H9 (cell line): ENCODE results near the gene NEDD4L. TPM values are rescaled to one million over a fixed set of nuclear protein-coding genes. Genes with fewer than 3 reads are reported as not detected.

Source experiments
- DNase-seq: peaks from one replicate; pipeline ENCODE4 v3.0.0-alpha.2; 2017
- H2AFZ ChIP-seq: one replicate; pipeline ENCODE4 v1.6.1; 2013; ENCODE audit warnings: mild to moderate bottlenecking, low read length, control low read depth, moderate library complexity
- H2AK5ac ChIP-seq: 2 replicates; pipeline ENCODE4 v1.6.1; 2013; ENCODE audit warnings: low read length, control low read depth, mixed read lengths; ENCODE audit not compliant: insufficient read length
- H2BK120ac ChIP-seq: one replicate; pipeline ENCODE4 v1.6.1; 2013; ENCODE audit warnings: low read depth, mild to moderate bottlenecking, low read length, control low read depth, inconsistent platforms; ENCODE audit not compliant: poor library complexity, severe bottlenecking
- H2BK12ac ChIP-seq: 2 replicates; pipeline ENCODE4 v1.6.1; 2013; ENCODE audit warnings: low read length, control low read depth, mixed read lengths, low read depth; ENCODE audit not compliant: insufficient read length
- H2BK15ac ChIP-seq: 2 replicates; pipeline ENCODE4 v1.6.1; 2013; ENCODE audit warnings: low read depth, low read length, control low read depth
- H2BK20ac ChIP-seq: one replicate; pipeline ENCODE4 v1.6.1; 2013; ENCODE audit warnings: low read depth, mild to moderate bottlenecking, low read length, control low read depth, inconsistent platforms; ENCODE audit not compliant: poor library complexity, severe bottlenecking
- H2BK5ac ChIP-seq: 2 replicates; pipeline ENCODE4 v1.6.1; 2013; ENCODE audit warnings: low read length, control low read depth, mixed read lengths; ENCODE audit not compliant: insufficient read length
- H3K14ac ChIP-seq: 2 replicates; pipeline ENCODE4 v1.6.1; 2013; ENCODE audit warnings: low read length, control low read depth; ENCODE audit not compliant: insufficient read depth
- H3K18ac ChIP-seq: 2 replicates; pipeline ENCODE4 v1.6.1; 2013; ENCODE audit warnings: low read depth, mild to moderate bottlenecking, mixed read lengths, low read length, control low read depth; ENCODE audit not compliant: insufficient read length
- H3K23ac ChIP-seq: 2 replicates; pipeline ENCODE4 v1.6.1; 2013; ENCODE audit warnings: low read length, control low read depth, mixed read lengths, low read depth; ENCODE audit not compliant: insufficient read length
- H3K23me2 ChIP-seq: 2 replicates; pipeline ENCODE4 v1.6.1; 2013; ENCODE audit warnings: low read depth, mild to moderate bottlenecking, mixed read lengths, low read length, control low read depth; ENCODE audit not compliant: insufficient read length, poor library complexity, severe bottlenecking
- H3K27ac ChIP-seq: 2 replicates; pipeline ENCODE4 v1.5.1; 2013; ENCODE audit warnings: low read length, control low read depth, mixed read lengths, low read depth; ENCODE audit not compliant: insufficient read length
- H3K27me3 ChIP-seq: 2 replicates; pipeline ENCODE4 v1.6.1; 2013; ENCODE audit warnings: low read length, control low read depth, inconsistent platforms; ENCODE audit not compliant: insufficient read depth
- H3K4ac ChIP-seq: 2 replicates; pipeline ENCODE4 v1.6.1; 2013; ENCODE audit warnings: low read depth, mild to moderate bottlenecking, control low read depth, inconsistent platforms, low read length, moderate library complexity
- H3K4me1 ChIP-seq: 2 replicates; pipeline ENCODE4 v1.6.1; 2013; ENCODE audit warnings: low read length, control low read depth, inconsistent platforms; ENCODE audit not compliant: insufficient read depth
- H3K4me2 ChIP-seq: 2 replicates; pipeline ENCODE4 v1.6.1; 2013; ENCODE audit warnings: low read length, control low read depth, mixed read lengths; ENCODE audit not compliant: insufficient read length, insufficient read depth
- H3K56ac ChIP-seq: 2 replicates; pipeline ENCODE4 v1.6.1; 2013; ENCODE audit warnings: low read depth, mild to moderate bottlenecking, mixed read lengths, low read length, control low read depth; ENCODE audit not compliant: insufficient read length
- H3K79me1 ChIP-seq: 2 replicates; pipeline ENCODE4 v1.6.1; 2013; ENCODE audit warnings: low read depth, mild to moderate bottlenecking, moderate library complexity, low read length, control low read depth, inconsistent platforms; ENCODE audit not compliant: insufficient read depth, poor library complexity, severe bottlenecking
- H3K79me2 ChIP-seq: 2 replicates; pipeline ENCODE4 v1.6.1; 2013; ENCODE audit warnings: low read length, control low read depth, inconsistent platforms; ENCODE audit not compliant: insufficient read depth
- H3K9ac ChIP-seq: 2 replicates; pipeline ENCODE4 v1.6.1; 2013; ENCODE audit warnings: low read length, control low read depth, mixed read lengths; ENCODE audit not compliant: insufficient read length; ENCODE audit errors: extremely low read depth
- H3K9me3 ChIP-seq: one replicate; pipeline ENCODE4 v1.6.1; 2013; ENCODE audit warnings: low read depth, low read length, inconsistent platforms; ENCODE audit not compliant: control insufficient read depth
- H3T11ph ChIP-seq: one replicate; pipeline ENCODE4 v1.6.1; 2013; ENCODE audit warnings: mild to moderate bottlenecking, low read length, control low read depth, inconsistent platforms
- H4K20me1 ChIP-seq: one replicate; pipeline ENCODE4 v1.6.1; 2013; ENCODE audit not compliant: control insufficient read depth, insufficient read length, insufficient read depth
- H4K5ac ChIP-seq: 2 replicates; pipeline ENCODE4 v1.6.1; 2013; ENCODE audit warnings: low read depth, mild to moderate bottlenecking, mixed read lengths, low read length, control low read depth; ENCODE audit not compliant: insufficient read length
- H4K8ac ChIP-seq: replicated peaks from 2 replicates; pipeline ENCODE4 v1.6.1; 2013; ENCODE audit warnings: low read length, control low read depth, mixed read lengths, low read depth; ENCODE audit not compliant: insufficient read length
- H4K91ac ChIP-seq: 2 replicates; pipeline ENCODE4 v1.6.1; 2013; ENCODE audit warnings: low read depth, mild to moderate bottlenecking, moderate library complexity, mixed read lengths, low read length, control low read depth; ENCODE audit not compliant: insufficient read length
- H3K27ac Mint-ChIP-seq, 3 experiments: 2 replicates in 2 of 3; 3 replicates in 1 of 3; pipeline ENCODE4 v1.8.0; 2020 to 2021; ENCODE audit warnings: mixed read lengths in 3 of 3, mild to moderate bottlenecking in 1 of 3, moderate library complexity in 1 of 3
- H3K27me3 Mint-ChIP-seq: 2 replicates; pipeline ENCODE4 v1.8.0; 2021; ENCODE audit warnings: low read depth, mild to moderate bottlenecking, moderate library complexity, mixed read lengths
- H3K36me3 Mint-ChIP-seq, 3 experiments: 2 replicates in 2 of 3; 3 replicates in 1 of 3; pipeline ENCODE4 v1.8.0; 2020 to 2021; ENCODE audit warnings: low read depth in 3 of 3, mixed read lengths in 3 of 3; ENCODE audit not compliant: insufficient read depth in 1 of 3
- H3K4me1 Mint-ChIP-seq, 2 experiments: 2 replicates each; pipeline ENCODE4 v1.8.0; 2020; ENCODE audit warnings: mixed read lengths in 2 of 2
- H3K4me3 Mint-ChIP-seq, 2 experiments: 2 replicates in 1 of 2; 3 replicates in 1 of 2; pipeline ENCODE4 v1.8.0; 2020 to 2021; ENCODE audit warnings: mild to moderate bottlenecking in 2 of 2, mixed read lengths in 2 of 2, moderate library complexity in 1 of 2
- H3K9me3 Mint-ChIP-seq, 2 experiments: 2 replicates in 1 of 2; 3 replicates in 1 of 2; pipeline ENCODE4 v1.8.0; 2020; ENCODE audit warnings: mild to moderate bottlenecking in 2 of 2, mixed read lengths in 2 of 2, moderate library complexity in 1 of 2
- WGBS: extraction: QIAGEN DNeasy Blood & Tissue Kit; methylation state at CpG from one replicate; pipeline ENCODE4 v1.1.7; 2013; ENCODE audit warnings: missing lambda C conversion rate, low lambda C conversion rate, mixed read lengths; ENCODE audit not compliant: insufficient read length; ENCODE audit errors: extremely low coverage; 5-methylcytosine and 5-hydroxymethylcytosine counted together
- total RNA-seq: library from RNA; stranded (reverse); gene quantifications from 2 replicates; pipeline ENCODE4 v1.2.1, GENCODE V29; 2021
- TF ChIP-seq, protein P1 (sequence below): fragments of 200-600 bp; sonication (generic); conservative IDR thresholded peaks from 3 replicates; pipeline ENCODE4 v1.8.0; 2021; ENCODE audit warnings: antibody characterized with exemption, mild to moderate bottlenecking

Gene NEDD4L
- total RNA-seq, 1 experiment from 2014 or later, result 76.3 TPM

DNA sequence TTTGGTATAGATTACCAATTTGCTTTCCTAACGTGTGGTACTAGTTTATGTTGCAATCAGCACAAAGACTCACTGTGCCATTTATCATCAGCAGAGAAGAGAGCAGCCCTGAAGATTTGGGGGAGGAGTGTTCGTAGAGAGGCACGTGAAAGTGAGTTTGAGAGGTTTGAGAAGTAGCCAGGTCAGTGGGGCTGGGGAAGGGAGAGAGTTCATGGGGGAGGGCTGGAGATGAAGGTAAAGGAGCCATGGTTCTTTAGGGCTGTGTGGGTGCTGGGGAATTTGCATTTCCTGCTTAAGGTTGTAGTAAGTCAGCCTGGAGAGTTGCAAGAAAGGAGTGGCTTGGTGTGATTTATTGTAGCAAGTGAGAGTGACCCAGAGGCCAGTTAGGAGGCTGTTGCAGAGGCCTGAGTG, 172.1 kb downstream of the NEDD4L start:
- Mint-ChIP-seq H3K9me3 (no peaks in the 10 kb centered on the region), H3K27ac (peak overlapping the region; percentile 88 to 91 (median 90)), H3K4me3 (peak overlapping the region; percentile 4 to 47), H3K4me1 (peaks cover 48 to 51% of the 10 kb centered on the region in 2 experiments), H3K36me3 (no peaks in the 10 kb centered on the region), H3K27me3 (no peaks in the 10 kb centered on the region)
- no peak overlapping the region for H3K14ac ChIP-seq
- no peak overlapping the region for H3K56ac ChIP-seq
- no peak overlapping the region for H4K5ac ChIP-seq
- H3K79me2 ChIP-seq, result peaks cover 29% of the 10 kb centered on the region; the same call in 1 of the 2 replicates
- no peak overlapping the region for H2BK15ac ChIP-seq
- DNase-seq, result peak; percentile 77
- no peak overlapping the region for H4K8ac ChIP-seq
- no peak overlapping the region for H2AK5ac ChIP-seq
- no peak overlapping the region for H2BK120ac ChIP-seq
- H2BK20ac ChIP-seq, result no peak overlapping the region
- H3K9me3 ChIP-seq, result no peaks in the 10 kb centered on the region
- H3T11ph ChIP-seq, result no peak overlapping the region
- no peak overlapping the region for H2AFZ ChIP-seq
- WGBS, result no CpG with 5 or more reads among the region's 3 CpGs
- H2BK12ac ChIP-seq, result no peak overlapping the region
- H3K23ac ChIP-seq, result no peak overlapping the region
- H3K18ac ChIP-seq, result no peak overlapping the region
- no peak overlapping the region for H3K27ac ChIP-seq
- no peak overlapping the region for H2BK5ac ChIP-seq
- no peaks in the 10 kb centered on the region for H3K79me1 ChIP-seq
- TF ChIP-seq, protein P1, sequence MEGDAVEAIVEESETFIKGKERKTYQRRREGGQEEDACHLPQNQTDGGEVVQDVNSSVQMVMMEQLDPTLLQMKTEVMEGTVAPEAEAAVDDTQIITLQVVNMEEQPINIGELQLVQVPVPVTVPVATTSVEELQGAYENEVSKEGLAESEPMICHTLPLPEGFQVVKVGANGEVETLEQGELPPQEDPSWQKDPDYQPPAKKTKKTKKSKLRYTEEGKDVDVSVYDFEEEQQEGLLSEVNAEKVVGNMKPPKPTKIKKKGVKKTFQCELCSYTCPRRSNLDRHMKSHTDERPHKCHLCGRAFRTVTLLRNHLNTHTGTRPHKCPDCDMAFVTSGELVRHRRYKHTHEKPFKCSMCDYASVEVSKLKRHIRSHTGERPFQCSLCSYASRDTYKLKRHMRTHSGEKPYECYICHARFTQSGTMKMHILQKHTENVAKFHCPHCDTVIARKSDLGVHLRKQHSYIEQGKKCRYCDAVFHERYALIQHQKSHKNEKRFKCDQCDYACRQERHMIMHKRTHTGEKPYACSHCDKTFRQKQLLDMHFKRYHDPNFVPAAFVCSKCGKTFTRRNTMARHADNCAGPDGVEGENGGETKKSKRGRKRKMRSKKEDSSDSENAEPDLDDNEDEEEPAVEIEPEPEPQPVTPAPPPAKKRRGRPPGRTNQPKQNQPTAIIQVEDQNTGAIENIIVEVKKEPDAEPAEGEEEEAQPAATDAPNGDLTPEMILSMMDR, result no peak
- no peaks in the 10 kb centered on the region for H3K23me2 ChIP-seq
- no peak overlapping the region for H3K9ac ChIP-seq
- no peak overlapping the region for H3K4ac ChIP-seq
- peak overlapping the region; percentile 44 for H3K4me2 ChIP-seq
- H4K91ac ChIP-seq, result no peak overlapping the region
- peaks cover 7% of the 10 kb centered on the region for H3K4me1 ChIP-seq
- no peaks in the 10 kb centered on the region for H3K27me3 ChIP-seq
- H4K20me1 ChIP-seq, result no peaks in the 10 kb centered on the region
